PC-3 (cell line): ENCODE results near the gene ST6GAL1. TPM values are rescaled to one million over a fixed set of nuclear protein-coding genes. Genes with fewer than 3 reads are reported as not detected.

Experiments used
- ATAC-seq: fragments of 200-7000 bp; cut with Tn5 transposase; 2 replicates; pipeline ENCODE4 v1.9.1; 2020; ENCODE audit warnings: mild to moderate bottlenecking, moderate library complexity
- BruUV-seq: library from RNA; stranded (reverse); fragments of 400-500 nt; replicated peaks from 2 replicates; lab custom pipeline; 2021; lab: Mats Ljungman, UMichigan
- CTCF ChIA-PET: fragments of 300-600 bp; sonication (Branson Sonifier 250); formaldehyde crosslinking; loops from one replicate; lab custom pipeline; 2022; ENCODE audit warnings: antibody characterized with exemption; lab: Charles Lee
- POLR2A ChIA-PET: fragments of 300-600 bp; sonication (Branson Sonifier 250); formaldehyde crosslinking; loops from one replicate; lab custom pipeline; 2022; ENCODE audit warnings: antibody characterized with exemption; ENCODE audit not compliant: unreplicated experiment; lab: Charles Lee
- DNase-seq: peaks from one replicate; pipeline ENCODE4 v3.0.0-alpha.2; 2015
- H2AFZ ChIP-seq: fragments of 300-600 bp; sonication (generic); 2 replicates; pipeline ENCODE4 v1.6.0; 2016; ENCODE audit warnings: antibody characterized with exemption, low read length
- H3F3A ChIP-seq: fragments of 300-600 bp; sonication (generic); one replicate; pipeline ENCODE4 v1.6.0; 2017; ENCODE audit warnings: antibody characterized with exemption, low read length, control low read depth, mild to moderate bottlenecking; ENCODE audit not compliant: unreplicated experiment
- H3K27ac ChIP-seq: fragments of 300-600 bp; sonication (generic); 2 replicates; pipeline ENCODE4 v1.5.1; 2016; ENCODE audit warnings: mild to moderate bottlenecking, low read length
- H3K27me3 ChIP-seq: fragments of 300-600 bp; sonication (generic); 2 replicates; pipeline ENCODE4 v1.6.1; 2016; ENCODE audit warnings: low read length, mixed read lengths
- H3K36me3 ChIP-seq: fragments of 300-600 bp; sonication (generic); 2 replicates; pipeline ENCODE4 v1.6.1; 2016; ENCODE audit warnings: low read depth, mixed run types, low read length, mixed read lengths
- H3K4me1 ChIP-seq: fragments of 300-600 bp; sonication (generic); 2 replicates; pipeline ENCODE4 v1.5.1; 2016; ENCODE audit warnings: low read length; ENCODE audit not compliant: insufficient read depth
- H3K4me2 ChIP-seq: fragments of 300-600 bp; sonication (generic); 2 replicates; pipeline ENCODE4 v1.6.0; 2016; ENCODE audit warnings: low read length
- H3K4me3 ChIP-seq: fragments of 300-600 bp; sonication (generic); 2 replicates; pipeline ENCODE4 v1.5.1; 2016; ENCODE audit warnings: mild to moderate bottlenecking, low read length, mixed read lengths
- H3K79me2 ChIP-seq: fragments of 300-600 bp; sonication (generic); 2 replicates; pipeline ENCODE4 v1.6.1; 2017; ENCODE audit warnings: low read length, mixed read lengths
- H3K9ac ChIP-seq: fragments of 300-600 bp; sonication (generic); 2 replicates; pipeline ENCODE4 v1.6.0; 2016; ENCODE audit warnings: mild to moderate bottlenecking, low read length
- H3K9me2 ChIP-seq: fragments of 300-600 bp; sonication (generic); replicated peaks from 2 replicates; pipeline ENCODE4 v1.6.1; 2016; ENCODE audit warnings: mixed run types, low read length, mixed read lengths
- H3K9me3 ChIP-seq: fragments of 300-600 bp; sonication (generic); 2 replicates; pipeline ENCODE4 v1.6.1; 2016; ENCODE audit warnings: low read length, mixed read lengths
- H4K20me1 ChIP-seq: fragments of 300-600 bp; sonication (generic); 2 replicates; pipeline ENCODE4 v1.6.1; 2016; ENCODE audit warnings: low read length, mixed read lengths
- CTCF ChIP-seq: fragments of 300-600 bp; sonication (generic); conservative IDR thresholded peaks from 2 replicates; pipeline ENCODE4 v1.5.1; 2017; ENCODE audit warnings: antibody characterized with exemption, low read depth, mild to moderate bottlenecking, low read length
- EZH2 ChIP-seq: fragments of 300-600 bp; sonication (generic); IDR thresholded peaks from one replicate; pipeline ENCODE4 v1.6.1; 2017; ENCODE audit warnings: antibody characterized with exemption, mild to moderate bottlenecking, low read length; ENCODE audit not compliant: unreplicated experiment
- EZH2phosphoT487 ChIP-seq: fragments of 300-600 bp; sonication (generic); IDR thresholded peaks from 2 replicates; pipeline ENCODE4 v1.6.1; 2018; ENCODE audit warnings: mild to moderate bottlenecking, antibody characterized with exemption, low read length, borderline replicate concordance
- intact Hi-C: fragments of 100-400 bp; cut with micrococcal nuclease; formaldehyde crosslinking; loops from 2 replicates; pipeline ENCODE4 v1.9.0; 2023
- total RNA-seq: library from RNA; depleted of rRNA; stranded (reverse); fragments of >200 nt; gene quantifications from 2 replicates; pipeline ENCODE4 v1.2.3, GENCODE V29; 2014

ST6GAL1 gene
- total RNA-seq, 1 experiment from 2014 or later, result 9.4 TPM

GRCh38 chr3:186923241-186923640 is 7.1 kb upstream of the ST6GAL1 start:
- Histone ChIP-seq H3K9ac (no peak overlapping the region), H3K9me2 (no peaks in the 10 kb centered on the region), H3K27me3 (no peaks in the 10 kb centered on the region), H3K27ac (no peak overlapping the region), H2AFZ (no peak overlapping the region), H3K4me2 (no peak overlapping the region), H3K36me3 (no peaks in the 10 kb centered on the region), H3K4me3 (no peak overlapping the region), H4K20me1 (no peaks in the 10 kb centered on the region), H3K4me1 (no peaks in the 10 kb centered on the region), H3F3A (no peaks in the 10 kb centered on the region), H3K9me3 (no peaks in the 10 kb centered on the region), H3K79me2 (no peaks in the 10 kb centered on the region)
- no peak for DNase-seq
- CTCF ChIA-PET, result no interaction called here
- ATAC-seq, result no peak
- POLR2A ChIA-PET, result no interaction called here
- TF ChIP-seq CTCF, result no peak
- no peak for TF ChIP-seq EZH2phosphoT487
- no peak for TF ChIP-seq EZH2
- no TSS peak for BruUV-seq
- intact Hi-C loops, result no loop called here

GRCh38 chr3:186925826-186926225 is 4.5 kb upstream of the ST6GAL1 start:
- no peaks in the 10 kb centered on the region for H3K9me3 ChIP-seq
- H3K9ac ChIP-seq, result no peak overlapping the region
- no peak overlapping the region for H3K4me2 ChIP-seq
- no peak overlapping the region for H3K4me3 ChIP-seq
- ChIA-PET CTCF (no interaction called here), POLR2A (no interaction called here)
- BruUV-seq, result no TSS peak
- H3K27me3 ChIP-seq, result no peaks in the 10 kb centered on the region
- no peaks in the 10 kb centered on the region for H3K9me2 ChIP-seq
- no peaks in the 10 kb centered on the region for H3F3A ChIP-seq
- intact Hi-C loops, result no loop called here
- DNase-seq (no peak), ATAC-seq (no peak)
- no peak overlapping the region for H2AFZ ChIP-seq
- no peaks in the 10 kb centered on the region for H3K36me3 ChIP-seq
- H3K27ac ChIP-seq, result no peak overlapping the region
- TF ChIP-seq EZH2phosphoT487, result no peak
- TF ChIP-seq EZH2, result no peak
- no peak for TF ChIP-seq CTCF
- H3K4me1 ChIP-seq, result no peaks in the 10 kb centered on the region
- no peaks in the 10 kb centered on the region for H3K79me2 ChIP-seq
- H4K20me1 ChIP-seq, result no peaks in the 10 kb centered on the region

- intact Hi-C loops, result no loop called here
- Histone ChIP-seq H4K20me1 (no peaks in the 10 kb centered on the region), H3K4me3 (no peak overlapping the region), H2AFZ (no peak overlapping the region), H3K79me2 (no peaks in the 10 kb centered on the region), H3K4me2 (no peak overlapping the region), H3K27ac (no peak overlapping the region), H3K9me2 (no peaks in the 10 kb centered on the region), H3K9ac (no peak overlapping the region), H3K9me3 (no peaks in the 10 kb centered on the region), H3K36me3 (no peaks in the 10 kb centered on the region), H3K27me3 (no peaks in the 10 kb centered on the region), H3F3A (no peaks in the 10 kb centered on the region), H3K4me1 (peaks cover 6% of the 10 kb centered on the region; the same call in 1 of the 2 replicates)
- no TSS peak for BruUV-seq
- POLR2A ChIA-PET, result interaction anchor here (0.5 kb wide), 1 partner anchor 88 kb away, joined by 10 read pairs; no protein-coding TSS in a partner anchor
- DNase-seq (peak; percentile 25), ATAC-seq (no peak)
- CTCF ChIA-PET, result no interaction called here
- TF ChIP-seq CTCF (no peak), EZH2phosphoT487 (no peak), EZH2 (no peak)
These were observed 1.1 kb upstream of the ST6GAL1 start for GRCh38 chr3:186929186-186929585.
